ENCODE measurements around the gene TMEM256. TPM values are rescaled to one million over a fixed set of nuclear protein-coding genes. Genes with fewer than 3 reads are reported as not detected.

The TMEM256 gene
- 203 to 237 TPM (median 220 TPM) in 5 replicates for total RNA-seq (2022; extraction: Qiagen RNA extraction)

DNA sequence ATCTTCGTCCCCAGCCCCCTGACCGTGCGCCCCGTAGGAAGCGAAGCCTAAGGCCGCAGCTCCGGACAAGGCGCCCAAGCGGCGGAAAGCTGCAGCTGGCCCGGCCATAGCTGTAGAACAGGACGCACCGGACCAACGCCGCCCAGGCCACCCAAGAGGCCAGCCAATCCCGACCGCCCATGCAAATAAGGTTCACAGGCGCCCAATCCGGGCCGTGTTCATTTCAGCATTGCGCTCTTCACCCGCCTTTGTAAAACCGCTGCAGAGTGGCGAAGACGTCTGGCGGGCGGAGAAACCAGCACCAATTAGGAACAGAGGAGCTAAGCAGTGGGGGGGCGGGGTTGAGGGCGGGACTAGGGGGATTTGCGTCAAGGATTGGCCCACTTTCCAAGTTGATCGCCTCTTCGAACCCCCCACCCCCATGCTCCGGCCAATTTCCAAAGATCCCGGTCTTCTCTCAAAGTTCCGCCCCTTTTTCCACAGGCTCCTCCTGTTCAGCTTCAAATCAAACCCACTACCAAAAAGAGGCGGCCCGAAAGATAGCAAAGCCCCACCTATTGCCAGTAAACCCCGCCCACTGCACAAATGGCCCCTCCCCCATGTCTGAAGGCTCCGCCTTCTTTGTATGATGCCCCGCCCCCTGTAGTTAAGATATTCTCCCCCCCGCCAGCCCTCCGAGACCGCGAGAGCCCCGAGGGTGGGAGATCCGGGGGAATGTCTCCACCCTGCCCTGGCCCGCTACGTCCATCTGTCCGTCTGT is at the start of gene TMEM256:
Gene TMEM256 (minus strand): TSS at position 121 of the 760 bp plus-strand sequence. CDS start 13 bp downstream, at position 108.

DNA sequence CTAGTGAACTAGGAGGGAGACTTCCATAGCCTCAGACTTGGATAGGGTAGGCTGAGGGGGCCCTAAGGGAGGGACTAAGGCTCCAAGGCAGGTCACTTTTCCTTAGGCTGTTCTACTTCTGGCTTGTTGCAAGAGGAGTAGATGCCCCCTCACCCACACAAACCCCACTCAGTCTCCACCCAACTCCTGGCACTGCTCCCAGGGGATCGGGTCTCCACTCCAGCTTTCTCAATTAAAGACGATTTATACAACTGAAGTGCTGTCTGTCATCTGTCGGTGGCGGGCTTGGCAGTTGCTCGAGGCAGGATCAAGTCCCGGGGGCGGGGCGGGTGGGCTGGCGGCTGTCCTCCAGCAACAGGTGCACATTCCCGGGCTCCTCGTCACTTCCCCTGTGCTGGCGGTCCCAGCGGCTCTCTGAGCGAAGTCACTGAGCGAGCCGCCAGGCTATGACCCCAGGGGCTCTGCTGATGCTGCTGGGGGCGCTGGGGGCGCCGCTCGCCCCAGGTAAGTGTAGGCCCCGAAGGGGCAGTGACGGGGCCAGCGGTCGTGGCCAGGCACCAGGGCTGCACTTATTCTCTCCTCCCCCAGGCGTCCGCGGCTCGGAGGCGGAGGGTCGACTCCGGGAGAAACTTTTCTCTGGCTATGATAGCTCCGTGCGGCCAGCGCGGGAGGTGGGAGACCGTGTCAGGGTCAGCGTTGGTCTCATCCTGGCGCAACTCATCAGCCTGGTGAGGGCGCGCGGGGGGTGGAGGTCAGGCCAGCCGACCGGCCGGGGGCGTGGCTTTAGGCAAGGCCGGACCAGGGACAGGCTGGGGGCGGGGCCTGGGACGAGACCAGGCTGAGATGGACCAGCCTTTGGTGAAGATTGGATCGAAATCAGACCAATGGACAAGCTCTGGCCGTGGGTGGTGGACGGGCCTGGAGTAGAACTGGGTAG is 41.1 kb upstream of the TMEM256 start, which contains the start of gene CHRNB1:
Gene CHRNB1 (plus strand): TSS at position 380 of the 937 bp plus-strand sequence. CDS start 67 bp downstream, at position 447.

DNA sequence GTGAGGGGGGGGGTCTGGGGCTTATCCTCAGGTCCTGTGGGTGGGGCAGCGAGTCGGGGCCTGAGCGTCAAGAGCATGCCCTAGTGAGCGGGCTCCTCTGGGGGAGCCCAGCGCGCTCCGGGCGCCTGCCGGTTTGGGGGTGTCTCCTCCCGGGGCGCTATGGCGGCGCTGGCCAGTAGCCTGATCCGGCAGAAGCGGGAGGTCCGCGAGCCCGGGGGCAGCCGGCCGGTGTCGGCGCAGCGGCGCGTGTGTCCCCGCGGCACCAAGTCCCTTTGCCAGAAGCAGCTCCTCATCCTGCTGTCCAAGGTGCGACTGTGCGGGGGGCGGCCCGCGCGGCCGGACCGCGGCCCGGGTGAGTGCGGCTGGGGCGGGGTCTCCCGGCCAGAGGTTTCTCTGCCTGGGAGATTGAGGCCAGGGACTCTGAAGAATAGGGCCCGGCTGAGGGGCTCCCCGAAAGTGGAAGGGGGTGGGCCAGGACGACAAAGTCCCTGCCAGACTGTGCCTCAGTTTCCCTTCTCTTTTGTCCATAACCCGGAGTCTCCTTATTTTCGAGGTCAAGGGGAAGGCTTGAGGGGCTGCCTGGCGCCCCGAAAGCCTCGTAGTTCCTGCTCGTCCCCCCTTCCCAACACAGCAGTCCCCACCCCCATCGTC is 35.7 kb upstream of the TMEM256 start, which contains the start of gene FGF11:
Gene FGF11 (plus strand): TSS at position 51 of the 651 bp plus-strand sequence. CDS start 109 bp downstream, at position 160.

DNA sequence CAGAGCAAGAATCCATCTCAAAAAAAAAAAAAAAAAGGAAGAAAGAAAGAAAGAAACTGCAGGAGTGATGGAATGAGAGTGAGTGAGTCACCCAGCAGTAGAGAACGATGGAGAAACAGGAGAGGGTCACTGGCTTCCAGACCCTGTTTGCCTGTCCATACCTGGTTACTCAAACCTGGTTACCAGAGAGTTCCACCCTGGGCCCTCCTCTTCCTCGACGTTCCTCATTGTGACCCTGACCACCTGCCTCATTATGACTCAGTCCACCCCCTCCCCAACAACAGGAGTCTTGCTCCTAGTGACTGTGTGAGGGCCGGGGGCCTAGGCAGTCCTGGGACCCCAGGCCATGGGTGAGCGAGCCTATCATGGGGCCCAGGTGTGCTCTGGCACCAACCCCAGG is 24.7 kb upstream of the TMEM256 start, which contains the start of gene SPEM3:
Gene SPEM3 (plus strand): TSS at position 301 of the 400 bp plus-strand sequence. CDS start 46 bp downstream, at position 347.

DNA sequence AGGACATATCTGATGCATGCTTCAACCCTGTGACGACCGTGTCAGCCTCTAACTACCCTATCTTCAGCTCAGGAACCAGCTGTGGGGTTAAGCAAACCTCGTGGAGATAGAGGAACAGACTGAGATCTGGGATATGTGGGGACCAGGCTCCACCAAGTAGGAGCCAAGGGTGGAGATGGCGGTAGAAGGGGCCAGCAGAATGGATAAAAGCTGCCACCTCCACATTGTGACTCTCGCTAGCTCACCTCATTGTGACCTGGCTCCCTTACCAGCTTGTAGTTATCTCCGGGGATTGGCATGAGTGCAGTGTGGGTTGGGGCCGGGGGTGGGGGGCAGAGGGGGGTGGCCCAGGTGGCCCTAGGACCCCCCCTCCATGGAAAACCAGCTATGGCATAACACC is 21.4 kb upstream of the TMEM256 start, which contains the start of gene SPEM2:
Gene SPEM2 (plus strand): TSS at position 301 of the 400 bp plus-strand sequence. CDS start 73 bp downstream, at position 374.

DNA sequence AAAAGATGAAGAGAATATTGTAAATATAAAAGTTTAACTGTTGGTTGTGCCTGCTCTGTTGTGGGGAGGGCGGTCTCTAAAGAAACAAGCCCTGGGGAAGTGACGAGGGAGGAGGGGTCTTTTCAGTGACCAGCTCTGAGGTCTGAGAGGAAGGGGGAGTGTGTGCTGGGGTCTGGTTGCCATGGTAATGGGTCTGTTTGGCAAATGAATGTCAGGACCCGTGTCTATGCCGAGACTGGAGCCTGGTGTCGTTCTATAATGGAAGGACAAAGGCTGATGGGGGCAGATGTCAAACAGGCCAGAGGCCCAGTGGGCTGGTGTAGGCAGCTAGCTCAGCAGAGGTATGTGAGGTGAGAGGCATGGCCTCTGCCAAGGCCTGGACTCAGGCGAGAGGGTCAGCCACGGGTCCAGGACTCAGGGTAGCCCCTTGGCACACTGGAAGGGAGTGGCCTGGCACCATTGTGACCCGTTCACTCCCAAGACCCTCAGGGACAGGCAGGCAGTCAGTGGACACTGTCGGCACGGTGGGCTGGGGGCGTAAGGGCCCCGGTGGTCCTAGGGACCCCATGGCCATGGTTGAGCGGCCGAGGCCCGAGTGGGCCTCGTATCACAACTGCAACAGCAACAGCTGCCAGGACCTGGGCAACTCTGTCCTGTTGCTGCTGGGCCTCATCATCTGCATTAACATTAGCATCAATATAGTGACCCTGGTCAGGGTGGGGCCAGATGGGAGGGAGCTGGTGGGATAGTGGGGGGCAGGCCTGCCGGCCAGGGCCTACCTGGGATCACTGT is 16.1 kb upstream of the TMEM256 start, which contains the start of gene SPEM1:
Gene SPEM1 (plus strand): TSS at position 506 of the 792 bp plus-strand sequence. CDS start 61 bp downstream, at position 567.

DNA sequence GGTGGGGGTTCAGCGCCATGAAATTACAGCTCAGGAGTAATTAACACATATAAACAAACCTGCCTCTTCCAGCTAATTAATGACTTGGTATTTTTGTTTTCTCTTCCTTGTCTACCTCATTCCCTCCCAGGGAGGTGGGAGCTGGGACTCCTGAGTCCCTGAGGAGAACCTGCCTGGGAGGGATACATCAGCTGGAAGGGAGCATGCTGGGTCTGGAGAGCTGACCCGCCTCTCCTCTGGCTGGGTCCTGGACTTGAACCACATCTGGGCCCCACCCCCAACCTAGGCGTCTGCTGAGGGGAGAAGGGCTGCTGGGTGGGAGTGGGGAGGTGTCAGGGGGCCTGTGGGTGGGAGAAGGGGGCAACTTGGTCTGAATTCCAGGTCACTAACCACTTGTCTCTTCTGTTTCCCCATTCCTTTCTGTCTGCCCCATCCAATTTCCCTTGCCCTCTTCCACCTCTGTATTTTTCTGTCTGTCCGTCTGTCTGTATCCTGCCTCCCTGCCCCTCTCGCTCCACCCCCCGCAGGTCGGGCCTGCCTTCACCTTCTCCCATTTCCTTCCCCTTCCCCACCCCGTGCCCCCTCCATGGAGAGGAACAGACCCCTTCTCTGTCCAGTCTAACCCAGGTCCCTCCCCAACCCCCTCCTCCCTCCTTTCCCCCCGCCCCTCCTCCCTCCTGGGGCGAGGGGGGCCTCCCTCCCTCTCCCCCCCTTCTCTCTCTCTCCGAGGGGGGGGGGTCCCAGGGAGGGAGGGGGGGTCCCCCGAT is 3.8 kb upstream of the TMEM256 start, which contains the start of gene NLGN2:
Gene NLGN2 (plus strand): TSS at position 361 of the 767 bp plus-strand sequence. CDS start 411 bp downstream, outside the sequence.

DNA sequence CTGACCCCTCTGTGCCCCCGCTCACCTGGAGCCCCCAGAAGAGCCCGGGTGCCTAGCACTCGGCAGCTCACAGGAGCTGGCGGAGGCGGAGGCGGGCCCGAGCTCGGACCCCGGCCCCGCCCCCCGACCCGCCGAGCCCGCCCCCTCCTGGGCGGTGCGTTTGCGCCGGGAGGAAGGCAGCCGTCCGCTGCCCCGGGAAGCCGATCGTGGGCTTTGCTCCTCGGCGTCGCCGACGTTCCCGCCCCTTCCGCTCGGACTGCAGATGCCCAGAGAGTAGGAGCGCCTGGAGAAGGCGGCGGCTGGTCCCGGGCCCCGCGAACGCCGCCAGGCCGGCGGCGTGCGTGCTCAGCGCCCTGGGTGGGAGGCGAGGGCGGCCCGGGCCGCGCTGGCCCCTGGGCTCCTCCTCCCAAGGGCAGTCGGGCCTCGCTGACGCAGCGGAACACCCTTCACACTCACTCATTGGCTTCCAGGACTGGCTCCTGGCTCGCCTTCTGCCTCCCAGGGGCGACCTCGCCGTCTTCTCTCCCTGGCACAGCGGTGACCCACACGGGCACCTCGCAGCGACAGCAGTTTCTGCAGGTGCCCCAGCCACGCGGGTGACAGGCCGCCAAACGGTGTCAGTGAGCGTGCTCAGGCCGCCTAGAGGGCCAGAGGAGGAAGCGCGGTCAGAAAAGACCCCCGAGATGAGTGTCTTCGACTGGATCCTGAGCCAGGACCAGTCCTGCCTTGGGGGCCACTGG is 9.3 kb downstream of the TMEM256 start, which contains the start of gene PLSCR3:
Gene PLSCR3 (minus strand): TSS at position 74 of the 740 bp plus-strand sequence. CDS start 415 bp downstream, outside the sequence.

DNA sequence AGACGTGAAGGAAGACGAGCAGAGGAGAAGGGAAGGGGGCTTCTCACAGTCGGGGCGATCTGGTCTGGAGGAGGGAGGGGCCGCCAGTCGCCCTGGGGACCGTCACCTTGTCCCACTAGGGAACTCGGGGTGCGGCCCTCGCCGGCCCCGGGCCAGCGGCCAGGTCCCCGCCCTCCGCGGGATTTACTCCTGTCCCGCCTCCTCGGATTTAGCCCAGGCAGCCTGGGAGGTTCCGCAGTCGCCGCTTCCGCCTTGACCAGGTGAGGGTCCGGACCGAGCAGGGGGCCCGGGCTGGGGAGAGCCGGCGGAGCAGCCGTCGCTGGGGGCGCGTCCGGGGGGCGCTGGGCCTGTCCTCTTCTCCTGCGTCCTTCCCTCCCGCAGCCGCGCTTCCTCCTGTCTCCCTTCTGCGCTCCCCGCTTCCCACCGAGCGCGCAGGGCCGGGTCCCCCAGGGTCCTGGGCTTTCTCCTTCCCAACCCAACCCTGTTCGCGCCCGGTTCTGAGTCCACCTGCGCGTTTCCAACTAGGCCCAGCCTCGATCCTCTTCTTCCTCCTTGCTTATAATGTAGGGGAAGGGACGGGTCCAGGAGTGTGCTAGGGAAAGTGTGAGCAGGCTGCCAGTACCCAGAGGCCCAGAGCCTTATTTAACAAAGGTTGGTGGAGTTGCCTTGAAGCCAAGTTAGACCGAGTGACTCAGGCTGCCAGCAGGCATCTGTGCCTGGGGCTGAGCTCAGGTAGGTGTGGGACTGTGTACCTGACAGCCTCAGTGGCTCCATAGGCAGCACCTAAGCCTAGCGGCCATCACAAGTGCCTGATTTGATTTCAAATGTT is 22.8 kb downstream of the TMEM256 start, which contains the start of gene TNK1:
Gene TNK1 (plus strand): TSS at position 235 of the 829 bp plus-strand sequence. CDS start 1,838 bp downstream, outside the sequence.

DNA sequence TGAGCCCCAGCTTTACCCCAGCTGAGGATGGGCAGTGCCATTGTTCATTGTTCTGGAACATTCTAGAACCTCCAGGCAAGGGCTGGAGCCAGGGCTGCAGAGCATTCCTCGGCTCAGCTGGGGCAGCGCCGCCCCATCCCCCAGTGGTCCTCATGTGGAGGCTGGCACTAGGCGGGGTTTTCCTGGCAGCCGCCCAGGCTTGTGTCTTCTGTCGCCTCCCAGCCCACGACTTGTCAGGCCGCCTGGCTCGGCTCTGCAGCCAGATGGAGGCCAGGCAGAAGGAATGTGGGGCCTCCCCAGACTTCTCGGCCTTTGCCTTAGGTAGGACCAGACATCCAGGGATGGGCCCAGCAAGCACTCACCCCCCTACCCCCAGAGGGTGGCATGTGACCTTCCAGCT is 48.8 kb downstream of the TMEM256 start, which contains the start of gene TMEM95:
Gene TMEM95 (plus strand): TSS at position 104 of the 400 bp plus-strand sequence. CDS start 49 bp downstream, at position 153.

Other genes with a start within 250 kb of the TMEM256 start
- 0.77 to 1.3 TPM (median 1.0 TPM) in 5 replicates for gene ASGR1, start 224.7 kb downstream of the TMEM256 start, total RNA-seq (2022; extraction: Qiagen RNA extraction)
- gene DLG4, start 184.3 kb downstream of the TMEM256 start, total RNA-seq (2022; extraction: Qiagen RNA extraction) = 6.2 to 7.8 TPM (median 6.7 TPM) in 5 replicates
- 329 to 477 TPM (median 426 TPM) in 5 replicates for gene ACADVL, start 184.2 kb downstream of the TMEM256 start, total RNA-seq (2022; extraction: Qiagen RNA extraction)
- 30.2 to 44.4 TPM (median 41.9 TPM) in 5 replicates for gene DVL2, start 169.6 kb downstream of the TMEM256 start, total RNA-seq (2022; extraction: Qiagen RNA extraction)
- gene PHF23, start 164.6 kb downstream of the TMEM256 start, total RNA-seq (2022; extraction: Qiagen RNA extraction) = 86.3 to 101 TPM (median 94.7 TPM) in 5 replicates
- gene GABARAP, start 161.6 kb downstream of the TMEM256 start, total RNA-seq (2022; extraction: Qiagen RNA extraction) = 638 to 781 TPM (median 668 TPM) in 5 replicates
- 213 to 239 TPM (median 227 TPM) in 5 replicates for gene CTDNEP1, start 152.4 kb downstream of the TMEM256 start, total RNA-seq (2022; extraction: Qiagen RNA extraction)
- 128 to 149 TPM (median 131 TPM) in 5 replicates for gene ELP5, start 151.9 kb downstream of the TMEM256 start, total RNA-seq (2022; extraction: Qiagen RNA extraction)
- 1.5 to 3.0 TPM (median 2.0 TPM) in 5 replicates for gene CLDN7, start 141.6 kb downstream of the TMEM256 start, total RNA-seq (2022; extraction: Qiagen RNA extraction)
- gene SLC2A4, start 122.4 kb downstream of the TMEM256 start, total RNA-seq (2022; extraction: Qiagen RNA extraction) = 0.28 to 0.57 TPM (median 0.35 TPM) in 5 replicates
- gene YBX2, start 109.5 kb downstream of the TMEM256 start, total RNA-seq (2022; extraction: Qiagen RNA extraction) = 0.35 to 0.65 TPM (median 0.56 TPM) in 5 replicates
- gene EIF5A, start 96.5 kb downstream of the TMEM256 start, total RNA-seq (2022; extraction: Qiagen RNA extraction) = 1,593 to 1,803 TPM (median 1,704 TPM) in 5 replicates
- 92.1 to 108 TPM (median 95.9 TPM) in 5 replicates for gene GPS2, start 88.7 kb downstream of the TMEM256 start, total RNA-seq (2022; extraction: Qiagen RNA extraction)
- gene NEURL4, start 74.8 kb downstream of the TMEM256 start, total RNA-seq (2022; extraction: Qiagen RNA extraction) = 22.4 to 41.3 TPM (median 31.1 TPM) in 5 replicates
- gene ACAP1, start 67.6 kb downstream of the TMEM256 start, total RNA-seq (2022; extraction: Qiagen RNA extraction) = 2.7 to 6.9 TPM (median 5.1 TPM) in 5 replicates
- gene KCTD11, start 51.9 kb downstream of the TMEM256 start, total RNA-seq (2022; extraction: Qiagen RNA extraction) = 11.0 to 13.1 TPM (median 11.3 TPM) in 5 replicates
- not detected in 5 replicates for gene TMEM95, start 48.9 kb downstream of the TMEM256 start, total RNA-seq (2022; extraction: Qiagen RNA extraction)
- 1.2 to 1.8 TPM (median 1.4 TPM) in 5 replicates for gene TNK1, start 23.0 kb downstream of the TMEM256 start, total RNA-seq (2022; extraction: Qiagen RNA extraction)
- 37.1 to 48.8 TPM (median 43.3 TPM) in 5 replicates for gene PLSCR3, start 9.6 kb downstream of the TMEM256 start, total RNA-seq (2022; extraction: Qiagen RNA extraction)
- 12.6 to 19.8 TPM (median 16.8 TPM) in 5 replicates for gene NLGN2, start 3.7 kb upstream of the TMEM256 start, total RNA-seq (2022; extraction: Qiagen RNA extraction)
- not detected in 5 replicates for gene SPEM1, start 16.2 kb upstream of the TMEM256 start, total RNA-seq (2022; extraction: Qiagen RNA extraction)
- gene SPEM2, start 21.5 kb upstream of the TMEM256 start, total RNA-seq (2022; extraction: Qiagen RNA extraction) = not detected in 5 replicates
- gene SPEM3, start 24.8 kb upstream of the TMEM256 start, total RNA-seq (2022; extraction: Qiagen RNA extraction) = not detected in 5 replicates
- gene TMEM102, start 31.3 kb upstream of the TMEM256 start, total RNA-seq (2022; extraction: Qiagen RNA extraction) = 9.8 to 13.6 TPM (median 12.4 TPM) in 5 replicates
- 0.82 to 1.3 TPM (median 0.82 TPM) in 5 replicates for gene FGF11, start 35.4 kb upstream of the TMEM256 start, total RNA-seq (2022; extraction: Qiagen RNA extraction)
- 8.2 to 10.6 TPM (median 8.6 TPM) in 5 replicates for gene CHRNB1, start 41.0 kb upstream of the TMEM256 start, total RNA-seq (2022; extraction: Qiagen RNA extraction)
- 20.5 to 25.6 TPM (median 24.4 TPM) in 5 replicates for gene ZBTB4, start 75.5 kb upstream of the TMEM256 start, total RNA-seq (2022; extraction: Qiagen RNA extraction)
- gene SLC35G6, start 77.3 kb upstream of the TMEM256 start, total RNA-seq (2022; extraction: Qiagen RNA extraction) = 0.07 TPM in 1 of 5 replicates, not detected in the others
- gene POLR2A, start 80.3 kb upstream of the TMEM256 start, total RNA-seq (2022; extraction: Qiagen RNA extraction) = 56.9 to 82.2 TPM (median 79.5 TPM) in 5 replicates
- 10.0 to 13.5 TPM (median 10.9 TPM) in 5 replicates for gene TNFSF12, start 145.0 kb upstream of the TMEM256 start, total RNA-seq (2022; extraction: Qiagen RNA extraction)
- 0.70 to 1.2 TPM (median 1.0 TPM) in 5 replicates for gene TNFSF13, start 154.7 kb upstream of the TMEM256 start, total RNA-seq (2022; extraction: Qiagen RNA extraction)
- gene SENP3, start 157.8 kb upstream of the TMEM256 start, total RNA-seq (2022; extraction: Qiagen RNA extraction) = 92.9 to 104 TPM (median 96.8 TPM) in 5 replicates
- 26.4 to 36.3 TPM (median 34.8 TPM) in 5 replicates for gene CD68, start 175.5 kb upstream of the TMEM256 start, total RNA-seq (2022; extraction: Qiagen RNA extraction)
- 114 to 148 TPM (median 118 TPM) in 5 replicates for gene MPDU1, start 179.8 kb upstream of the TMEM256 start, total RNA-seq (2022; extraction: Qiagen RNA extraction)
- gene SOX15, start 186.0 kb upstream of the TMEM256 start, total RNA-seq (2022; extraction: Qiagen RNA extraction) = 0.16 to 0.52 TPM (median 0.34 TPM) in 5 replicates
- gene FXR2, start 210.8 kb upstream of the TMEM256 start, total RNA-seq (2022; extraction: Qiagen RNA extraction) = 51.9 to 59.1 TPM (median 57.7 TPM) in 5 replicates
- 64.6 to 86.2 TPM (median 81.5 TPM) in 5 replicates for gene SAT2, start 223.7 kb upstream of the TMEM256 start, total RNA-seq (2022; extraction: Qiagen RNA extraction)
- gene SHBG, start 226.0 kb upstream of the TMEM256 start, total RNA-seq (2022; extraction: Qiagen RNA extraction) = 0.31 to 0.69 TPM (median 0.67 TPM) in 5 replicates
- gene ATP1B2, start 246.8 kb upstream of the TMEM256 start, total RNA-seq (2022; extraction: Qiagen RNA extraction) = 0.08 to 0.45 TPM (median 0.10 TPM) in 5 replicates

Data from A549 treated with Mapracorat at 1 μM for 4 hours (cell line).